ENCODE measurements around the gene CFAP68.

DNA sequence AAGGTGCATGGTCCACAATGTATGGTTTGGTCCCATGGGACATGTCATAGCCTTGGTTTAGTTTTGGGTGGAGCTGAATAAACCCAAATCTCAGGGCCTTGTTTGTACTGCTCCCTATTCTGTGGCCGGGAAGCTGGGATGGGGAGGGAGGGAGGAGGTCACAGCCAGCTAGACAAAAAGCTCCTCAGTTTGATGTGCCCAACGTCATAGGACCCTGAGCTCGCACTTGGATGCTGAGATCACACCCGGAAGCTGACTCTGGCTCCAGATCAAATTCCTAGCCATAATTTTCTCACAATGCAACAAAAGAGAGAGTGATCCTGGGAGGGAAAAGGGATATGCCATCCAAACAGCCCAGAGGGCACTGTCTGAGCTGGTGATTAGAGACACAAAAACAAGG lies 34.7 kb downstream of the CFAP68 start:
- TF ChIP-seq EZH2phosphoT487 (IDR thresholded peaks at IDR 0.05; ENCODE audit: insufficient read depth, low read depth) (no peak), EZH2 (IDR thresholded peaks at IDR 0.05; ENCODE audit: insufficient read depth, poor library complexity, severe bottlenecking) (no peak)

Data from GM23248 (cell line).